Stimulated activated CD4-positive, alpha-beta T cell treated with anti-CD3 and anti-CD28 coated beads, Interleukin-1b, Interleukin-23, amount 100 ng/mL, for 48 hours (primary cell): Measurements from ENCODE around the gene NFIA.

ENCODE experiments used
- DNase-seq: peaks from one replicate; pipeline ENCODE4 v3.0.0-alpha.2; 2020

The NFIA gene

GRCh38 chr1:61284248-61284854 is 202.0 kb downstream of the NFIA start:
- no peak for DNase-seq

GRCh38 chr1:61284936-61285335 is 202.6 kb downstream of the NFIA start:
- DNase-seq: no peak

GRCh38 chr1:61285371-61285885 is 203.1 kb downstream of the NFIA start:
- no peak for DNase-seq

GRCh38 chr1:61287014-61287413 is 204.7 kb downstream of the NFIA start:
- DNase-seq: no peak

GRCh38 chr1:61287734-61288133 is 205.4 kb downstream of the NFIA start:
- no peak for DNase-seq

- DNase-seq: no peak
Observed at GRCh38 chr1:61289232-61290098, 207.1 kb downstream of the NFIA start.

GRCh38 chr1:61290525-61290924 is 208.2 kb downstream of the NFIA start:
- DNase-seq: no peak

- no peak for DNase-seq
Observed at GRCh38 chr1:61293197-61293596, 210.8 kb downstream of the NFIA start.

GRCh38 chr1:61293986-61294504 is 211.7 kb downstream of the NFIA start:
- DNase-seq: no peak

GRCh38 chr1:61294930-61295329 is 212.6 kb downstream of the NFIA start:
- DNase-seq: no peak

GRCh38 chr1:61295818-61296537 is 213.6 kb downstream of the NFIA start:
- no peak for DNase-seq

- no peak for DNase-seq
Observed at GRCh38 chr1:61297887-61298286, 215.5 kb downstream of the NFIA start.

- DNase-seq: no peak
Observed at GRCh38 chr1:61299463-61299862, 217.1 kb downstream of the NFIA start.

GRCh38 chr1:61300899-61301298 is 218.5 kb downstream of the NFIA start:
- no peak for DNase-seq

GRCh38 chr1:61301824-61302657 is 219.7 kb downstream of the NFIA start:
- peak; percentile 31 for DNase-seq

- no peak for DNase-seq
Observed at GRCh38 chr1:61307422-61308142, 225.2 kb downstream of the NFIA start.

GRCh38 chr1:61310057-61310456 is 227.7 kb downstream of the NFIA start:
- DNase-seq: no peak

GRCh38 chr1:61310538-61310937 is 228.2 kb downstream of the NFIA start:
- DNase-seq: no peak

- DNase-seq: no peak
Observed at GRCh38 chr1:61313906-61314422, 231.6 kb downstream of the NFIA start.

GRCh38 chr1:61315011-61315410 is 232.7 kb downstream of the NFIA start:
- DNase-seq: no peak

- no peak for DNase-seq
Observed at GRCh38 chr1:61316493-61316892, 234.1 kb downstream of the NFIA start.
